Left ventricle myocardium inferior (tissue), 1 donor: Measurements from ENCODE around the gene KIAA1671. TPM values are rescaled to one million over a fixed set of nuclear protein-coding genes. Genes with fewer than 3 reads are reported as not detected.
A peak's percentile ranks its signal among the peaks of the same experiment; 100 is the strongest.

ENCODE experiments used
- DNase-seq: peaks from one replicate; pipeline ENCODE4 v3.0.0-alpha.2; 2020
- H3K27ac ChIP-seq: fragments of 200-600 bp; replicated peaks from 2 replicates; pipeline ENCODE4 v1.8.0; 2021
- H3K27me3 ChIP-seq: fragments of 200-600 bp; 2 replicates; pipeline ENCODE4 v1.8.0; 2021; ENCODE audit warnings: low read depth
- H3K36me3 ChIP-seq: fragments of 200-600 bp; 2 replicates; pipeline ENCODE4 v1.8.0; 2021
- H3K4me1 ChIP-seq: fragments of 200-600 bp; 2 replicates; pipeline ENCODE4 v1.8.0; 2021
- H3K4me3 ChIP-seq: fragments of 200-600 bp; 2 replicates; pipeline ENCODE4 v1.8.0; 2021; ENCODE audit warnings: mild to moderate bottlenecking, moderate library complexity
- H3K9me3 ChIP-seq: fragments of 200-600 bp; replicated peaks from 2 replicates; pipeline ENCODE4 v1.8.0; 2021
- intact Hi-C: fragments of 100-400 bp; cut with micrococcal nuclease; formaldehyde crosslinking; loops from one replicate; pipeline ENCODE4 v1.11.0; 2022
- total RNA-seq: library from RNA; stranded (reverse); fragmentation: NEBNext Ultra II Directional; extraction: Animal tissue kit (Norgen Biotek cat#: 25700); gene quantifications from one replicate; pipeline ENCODE4 v1.2.1, GENCODE V29; 2021
- TF ChIP-seq, protein P1 (sequence below): fragments of 200-600 bp; IDR thresholded peaks from 2 replicates; pipeline ENCODE4 v1.8.0; 2021; ENCODE audit warnings: antibody characterized with exemption, mild to moderate bottlenecking, borderline replicate concordance
- donor health status: DM: no; HTN: yes; CAD: no; lungs with severe emphysema.

The KIAA1671 gene
- total RNA-seq, 1 donor from 2014 or later: 12.2 TPM

DNA sequence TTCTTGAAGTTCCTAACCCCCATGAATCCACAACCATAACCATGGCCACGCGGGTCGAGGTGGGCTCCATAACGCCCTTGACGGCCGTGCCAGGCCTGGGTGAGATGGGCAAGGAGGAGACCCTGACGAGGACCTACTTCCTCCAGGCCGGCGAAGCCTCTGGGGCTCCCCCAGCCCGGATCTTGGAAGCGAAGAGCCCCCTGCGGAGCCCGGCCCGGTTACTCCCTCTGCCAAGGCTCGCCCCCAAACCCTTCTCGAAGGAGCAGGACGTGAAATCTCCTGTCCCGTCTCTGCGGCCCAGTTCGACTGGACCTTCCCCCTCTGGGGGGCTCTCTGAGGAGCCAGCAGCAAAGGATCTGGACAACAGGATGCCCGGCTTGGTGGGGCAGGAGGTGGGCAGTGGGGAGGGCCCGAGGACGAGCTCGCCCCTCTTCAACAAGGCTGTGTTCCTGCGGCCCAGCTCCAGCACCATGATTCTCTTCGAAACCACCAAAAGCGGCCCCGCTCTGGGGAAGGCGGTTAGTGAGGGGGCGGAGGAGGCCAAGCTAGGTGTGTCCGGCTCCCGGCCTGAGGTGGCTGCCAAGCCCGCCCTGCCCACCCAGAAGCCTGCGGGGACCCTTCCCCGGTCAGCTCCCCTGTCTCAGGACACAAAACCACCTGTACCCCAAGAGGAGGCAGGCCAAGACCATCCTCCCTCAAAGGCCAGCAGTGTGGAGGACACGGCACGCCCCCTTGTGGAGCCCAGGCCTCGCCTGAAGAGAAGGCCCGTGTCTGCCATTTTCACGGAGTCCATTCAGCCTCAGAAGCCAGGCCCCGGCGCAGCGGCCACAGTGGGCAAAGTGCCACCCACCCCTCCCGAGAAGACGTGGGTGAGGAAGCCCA lies 75.7 kb downstream of the KIAA1671 start:
- TF ChIP-seq, protein P1, sequence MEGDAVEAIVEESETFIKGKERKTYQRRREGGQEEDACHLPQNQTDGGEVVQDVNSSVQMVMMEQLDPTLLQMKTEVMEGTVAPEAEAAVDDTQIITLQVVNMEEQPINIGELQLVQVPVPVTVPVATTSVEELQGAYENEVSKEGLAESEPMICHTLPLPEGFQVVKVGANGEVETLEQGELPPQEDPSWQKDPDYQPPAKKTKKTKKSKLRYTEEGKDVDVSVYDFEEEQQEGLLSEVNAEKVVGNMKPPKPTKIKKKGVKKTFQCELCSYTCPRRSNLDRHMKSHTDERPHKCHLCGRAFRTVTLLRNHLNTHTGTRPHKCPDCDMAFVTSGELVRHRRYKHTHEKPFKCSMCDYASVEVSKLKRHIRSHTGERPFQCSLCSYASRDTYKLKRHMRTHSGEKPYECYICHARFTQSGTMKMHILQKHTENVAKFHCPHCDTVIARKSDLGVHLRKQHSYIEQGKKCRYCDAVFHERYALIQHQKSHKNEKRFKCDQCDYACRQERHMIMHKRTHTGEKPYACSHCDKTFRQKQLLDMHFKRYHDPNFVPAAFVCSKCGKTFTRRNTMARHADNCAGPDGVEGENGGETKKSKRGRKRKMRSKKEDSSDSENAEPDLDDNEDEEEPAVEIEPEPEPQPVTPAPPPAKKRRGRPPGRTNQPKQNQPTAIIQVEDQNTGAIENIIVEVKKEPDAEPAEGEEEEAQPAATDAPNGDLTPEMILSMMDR: peak; percentile 57
- H3K27ac ChIP-seq: peak overlapping the region; percentile 80
- no peak overlapping the region for H3K4me3 ChIP-seq
- no peaks in the 10 kb centered on the region for H3K36me3 ChIP-seq
- H3K9me3 ChIP-seq: no peaks in the 10 kb centered on the region
- no peaks in the 10 kb centered on the region for H3K27me3 ChIP-seq
- H3K4me1 ChIP-seq: peaks cover 62% of the 10 kb centered on the region
- peak; percentile 29 for DNase-seq
- intact Hi-C loops: no loop called here

DNA sequence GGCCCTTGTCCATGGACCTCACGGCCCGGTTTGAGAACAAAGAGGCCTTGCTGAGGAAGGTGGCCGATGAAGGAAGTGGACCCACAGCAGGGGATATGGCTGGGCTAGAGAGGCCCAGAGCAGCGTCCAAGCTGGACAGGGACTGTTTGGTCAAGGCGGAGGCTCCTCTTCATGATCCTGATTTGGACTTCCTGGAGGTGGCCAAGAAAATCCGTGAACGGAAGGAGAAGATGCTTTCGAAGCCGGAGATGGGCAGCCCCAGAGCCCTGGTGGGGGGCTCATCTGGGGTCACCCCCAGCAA lies 76.3 kb downstream of the KIAA1671 start:
- H3K4me3 ChIP-seq: no peak overlapping the region
- H3K36me3 ChIP-seq: no peaks in the 10 kb centered on the region
- no peak for DNase-seq
- TF ChIP-seq, protein P1: no peak
- H3K27ac ChIP-seq: peak overlapping the region; percentile 80
- intact Hi-C loops: no loop called here
- H3K9me3 ChIP-seq: no peaks in the 10 kb centered on the region
- no peaks in the 10 kb centered on the region for H3K27me3 ChIP-seq
- peaks cover 62% of the 10 kb centered on the region for H3K4me1 ChIP-seq

DNA sequence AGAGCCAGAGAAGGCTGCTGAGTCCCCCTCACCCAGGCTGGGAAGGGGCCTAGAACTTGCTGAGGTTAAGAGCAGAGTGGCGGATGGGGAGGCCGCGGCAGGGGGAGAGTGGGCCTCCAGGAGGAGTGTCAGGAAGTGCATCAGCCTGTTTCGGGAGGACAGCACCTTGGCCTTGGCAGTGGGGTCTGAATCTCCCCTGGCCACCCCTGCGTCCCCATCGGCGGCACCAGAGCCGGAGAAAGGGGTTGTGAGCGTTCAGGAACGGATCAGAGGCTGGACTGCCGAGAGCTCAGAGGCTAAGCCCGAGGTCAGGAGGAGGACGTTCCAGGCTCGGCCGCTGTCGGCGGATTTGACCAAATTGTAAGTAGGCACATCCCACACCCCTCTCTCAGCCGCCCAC lies 76.7 kb downstream of the KIAA1671 start:
- H3K27ac ChIP-seq: peak overlapping the region; percentile 80
- H3K27me3 ChIP-seq: no peaks in the 10 kb centered on the region
- H3K9me3 ChIP-seq: no peaks in the 10 kb centered on the region
- no peaks in the 10 kb centered on the region for H3K36me3 ChIP-seq
- DNase-seq: no peak
- peaks cover 58% of the 10 kb centered on the region for H3K4me1 ChIP-seq
- intact Hi-C loops: no loop called here
- TF ChIP-seq, protein P1: no peak
- H3K4me3 ChIP-seq: no peak overlapping the region

DNA sequence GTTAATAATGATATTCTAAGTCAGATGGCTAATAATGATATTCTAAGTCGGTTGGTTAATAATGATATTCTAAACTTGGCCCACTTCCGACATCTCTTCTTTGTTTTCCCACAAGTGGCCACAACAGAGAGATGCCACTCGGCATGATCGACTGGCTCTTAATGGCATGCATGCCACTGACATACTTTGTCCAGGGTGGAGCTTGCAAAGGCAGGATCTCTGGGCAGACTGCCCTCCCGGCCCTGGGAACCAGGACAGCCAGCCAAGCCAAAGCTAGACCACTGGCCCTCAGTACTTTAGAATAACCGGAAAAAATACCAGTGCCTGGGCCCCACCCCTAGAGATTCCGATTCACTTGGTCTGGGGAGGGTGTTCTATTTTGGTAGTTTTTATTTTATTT lies 78.1 kb downstream of the KIAA1671 start:
- no peaks in the 10 kb centered on the region for H3K9me3 ChIP-seq
- H3K27me3 ChIP-seq: no peaks in the 10 kb centered on the region
- intact Hi-C loops: no loop called here
- peak; percentile 69 for DNase-seq
- peaks cover 43% of the 10 kb centered on the region for H3K4me1 ChIP-seq
- no peaks in the 10 kb centered on the region for H3K36me3 ChIP-seq
- no peak overlapping the region for H3K4me3 ChIP-seq
- H3K27ac ChIP-seq: peak overlapping the region; percentile 56
- TF ChIP-seq, protein P1: no peak

DNA sequence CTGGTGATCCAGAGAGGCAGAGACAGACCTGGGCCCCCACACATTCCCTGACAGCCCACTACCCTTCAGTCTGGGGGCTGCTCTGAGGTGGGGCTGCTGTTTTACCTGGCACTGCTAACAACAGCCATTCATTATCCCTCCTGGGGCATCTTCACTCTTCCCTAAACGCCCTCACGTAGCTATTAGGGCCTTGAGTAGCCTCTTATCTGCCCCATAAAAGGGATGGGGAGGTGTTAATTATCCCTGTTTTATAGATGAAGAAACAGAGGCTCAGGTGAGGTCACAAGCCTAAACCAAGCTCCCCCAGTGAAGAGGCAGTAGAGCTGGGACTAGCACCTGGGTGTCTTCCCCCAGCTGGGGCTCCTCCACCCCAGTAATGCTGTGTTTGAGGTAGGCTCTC lies 79.5 kb downstream of the KIAA1671 start:
- no peak for DNase-seq
- TF ChIP-seq, protein P1: no peak
- H3K27ac ChIP-seq: no peak overlapping the region
- intact Hi-C loops: no loop called here
- peaks cover 29% of the 10 kb centered on the region for H3K4me1 ChIP-seq
- no peaks in the 10 kb centered on the region for H3K36me3 ChIP-seq
- H3K27me3 ChIP-seq: no peaks in the 10 kb centered on the region
- H3K4me3 ChIP-seq: no peak overlapping the region
- H3K9me3 ChIP-seq: no peaks in the 10 kb centered on the region
